ENCODE results near the gene FH. TPM values are rescaled to one million over a fixed set of nuclear protein-coding genes. Genes with fewer than 3 reads are reported as not detected.

The FH gene
- total and polyA plus RNA-seq, 8 donors = 49.8 to 60.6 (median 56.8) TPM

DNA sequence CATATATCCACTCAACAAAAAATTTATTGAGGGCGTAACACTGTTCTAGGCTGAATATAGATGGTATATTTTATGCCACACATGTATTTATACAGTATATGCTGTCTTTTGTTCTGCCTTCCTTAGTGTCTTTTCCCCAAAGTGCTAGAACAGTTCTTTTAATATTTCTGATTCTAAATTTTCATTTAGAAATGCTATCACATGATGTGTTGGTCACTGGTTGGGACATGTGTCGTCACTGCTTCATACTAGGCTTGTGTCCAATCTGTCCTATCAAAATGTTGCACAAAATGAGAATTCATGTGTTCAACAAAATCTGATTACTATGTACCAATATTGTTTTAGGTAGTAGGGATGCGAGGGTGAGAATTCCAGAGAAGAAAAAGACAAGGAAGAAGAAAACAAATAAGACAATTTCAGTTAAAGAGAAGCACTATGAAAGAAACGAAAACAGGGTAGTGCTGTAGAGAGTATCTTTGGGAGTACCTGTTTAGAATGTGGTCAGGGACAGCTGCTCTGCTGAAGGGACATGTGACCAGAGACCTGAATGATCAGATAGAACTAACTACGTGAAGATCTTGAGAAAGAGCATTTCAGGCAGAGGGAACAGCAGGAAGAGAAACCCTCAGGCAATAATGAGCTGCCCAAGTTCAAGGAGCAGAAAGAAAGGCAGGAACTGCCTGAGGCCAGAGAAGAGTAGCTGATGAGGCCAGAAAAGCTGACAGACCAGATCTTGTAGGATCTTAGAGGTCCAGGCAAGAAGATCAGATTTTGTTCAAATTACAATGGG lies 14.0 kb upstream of the FH start:
- intact Hi-C loops (cut with DNase I) = loop anchor here in 1 of 2 donors (10.0 kb wide), 2 partner anchors 91 to 291 kb away; no protein-coding TSS in a partner anchor
- H3K36me3 ChIP-seq = no peaks in the 10 kb centered on the region
- no peak for ATAC-seq
- H3K9me3 ChIP-seq = no peaks in the 10 kb centered on the region
- H3K4me3 ChIP-seq = peak overlapping the region in 1 of 2 donors; percentile 47
- DNase-seq = no peak
- H3K4me1 ChIP-seq = peaks cover 0 to 8% of the 10 kb centered on the region in 2 donors
- TF ChIP-seq, protein P1, sequence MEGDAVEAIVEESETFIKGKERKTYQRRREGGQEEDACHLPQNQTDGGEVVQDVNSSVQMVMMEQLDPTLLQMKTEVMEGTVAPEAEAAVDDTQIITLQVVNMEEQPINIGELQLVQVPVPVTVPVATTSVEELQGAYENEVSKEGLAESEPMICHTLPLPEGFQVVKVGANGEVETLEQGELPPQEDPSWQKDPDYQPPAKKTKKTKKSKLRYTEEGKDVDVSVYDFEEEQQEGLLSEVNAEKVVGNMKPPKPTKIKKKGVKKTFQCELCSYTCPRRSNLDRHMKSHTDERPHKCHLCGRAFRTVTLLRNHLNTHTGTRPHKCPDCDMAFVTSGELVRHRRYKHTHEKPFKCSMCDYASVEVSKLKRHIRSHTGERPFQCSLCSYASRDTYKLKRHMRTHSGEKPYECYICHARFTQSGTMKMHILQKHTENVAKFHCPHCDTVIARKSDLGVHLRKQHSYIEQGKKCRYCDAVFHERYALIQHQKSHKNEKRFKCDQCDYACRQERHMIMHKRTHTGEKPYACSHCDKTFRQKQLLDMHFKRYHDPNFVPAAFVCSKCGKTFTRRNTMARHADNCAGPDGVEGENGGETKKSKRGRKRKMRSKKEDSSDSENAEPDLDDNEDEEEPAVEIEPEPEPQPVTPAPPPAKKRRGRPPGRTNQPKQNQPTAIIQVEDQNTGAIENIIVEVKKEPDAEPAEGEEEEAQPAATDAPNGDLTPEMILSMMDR (IDR thresholded peaks at IDR 0.05) = no peak
- H3K27me3 ChIP-seq = no peaks in the 10 kb centered on the region
- peak overlapping the region; percentile 67 to 83 for H3K27ac ChIP-seq

DNA sequence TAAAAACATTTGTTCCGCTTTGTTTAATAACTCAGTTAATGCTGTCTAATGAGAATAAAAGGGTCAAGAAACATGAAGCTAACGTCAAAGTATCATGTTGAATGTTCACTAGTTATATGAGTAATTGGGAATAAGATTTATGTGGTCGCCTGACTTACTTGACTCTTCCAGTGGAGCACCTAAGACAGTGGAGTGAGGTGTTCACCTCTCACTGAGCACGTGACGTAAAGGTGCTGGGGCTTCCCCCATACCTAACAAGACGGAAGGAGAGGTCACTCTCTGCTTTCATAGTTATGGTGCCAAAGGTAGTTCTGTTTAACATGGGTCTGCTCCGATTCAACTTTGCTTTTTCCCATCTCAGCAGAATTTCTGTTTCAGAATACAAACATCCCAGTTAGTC lies 13.3 kb upstream of the FH start:
- intact Hi-C loops (cut with DNase I) = loop anchor here in 1 of 2 donors (10.0 kb wide), 2 partner anchors 92 to 292 kb away; no protein-coding TSS in a partner anchor
- Histone ChIP-seq H3K4me3 (peak overlapping the region in 1 of 2 donors; percentile 47), H3K9me3 (no peaks in the 10 kb centered on the region), H3K4me1 (peaks cover 0 to 8% of the 10 kb centered on the region in 2 donors), H3K27ac (peak overlapping the region; percentile 67 to 83), H3K27me3 (no peaks in the 10 kb centered on the region), H3K36me3 (no peaks in the 10 kb centered on the region)
- DNase-seq = no peak
- no peak for ATAC-seq
- TF ChIP-seq, protein P1 (IDR thresholded peaks at IDR 0.05) = no peak

DNA sequence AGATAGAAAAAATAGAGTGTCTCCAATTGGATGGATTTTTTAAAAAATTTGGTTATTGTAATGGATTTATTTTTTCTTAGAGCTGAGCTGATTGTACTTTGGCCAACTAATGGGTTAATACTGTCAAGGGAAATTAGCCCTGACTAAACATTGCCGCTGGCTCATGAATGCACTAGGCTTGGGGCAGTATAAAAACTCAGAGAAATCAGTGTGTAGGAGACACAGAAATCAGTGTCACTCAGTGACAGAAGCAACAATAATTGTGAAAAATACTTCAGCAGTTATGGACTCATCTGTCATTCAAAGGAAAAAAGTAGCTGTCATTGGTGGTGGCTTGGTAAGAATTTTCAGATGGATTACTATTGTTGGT lies 12.6 kb upstream of the FH start, which contains the start of gene KMO:
KMO (plus strand) TSS at position 217 of the 370 bp plus-strand sequence; CDS start at position 284, 67 bp downstream.
- intact Hi-C loops (cut with DNase I) = loop anchor here in 1 of 2 donors (10.0 kb wide), 2 partner anchors 93 to 293 kb away; no protein-coding TSS in a partner anchor

DNA sequence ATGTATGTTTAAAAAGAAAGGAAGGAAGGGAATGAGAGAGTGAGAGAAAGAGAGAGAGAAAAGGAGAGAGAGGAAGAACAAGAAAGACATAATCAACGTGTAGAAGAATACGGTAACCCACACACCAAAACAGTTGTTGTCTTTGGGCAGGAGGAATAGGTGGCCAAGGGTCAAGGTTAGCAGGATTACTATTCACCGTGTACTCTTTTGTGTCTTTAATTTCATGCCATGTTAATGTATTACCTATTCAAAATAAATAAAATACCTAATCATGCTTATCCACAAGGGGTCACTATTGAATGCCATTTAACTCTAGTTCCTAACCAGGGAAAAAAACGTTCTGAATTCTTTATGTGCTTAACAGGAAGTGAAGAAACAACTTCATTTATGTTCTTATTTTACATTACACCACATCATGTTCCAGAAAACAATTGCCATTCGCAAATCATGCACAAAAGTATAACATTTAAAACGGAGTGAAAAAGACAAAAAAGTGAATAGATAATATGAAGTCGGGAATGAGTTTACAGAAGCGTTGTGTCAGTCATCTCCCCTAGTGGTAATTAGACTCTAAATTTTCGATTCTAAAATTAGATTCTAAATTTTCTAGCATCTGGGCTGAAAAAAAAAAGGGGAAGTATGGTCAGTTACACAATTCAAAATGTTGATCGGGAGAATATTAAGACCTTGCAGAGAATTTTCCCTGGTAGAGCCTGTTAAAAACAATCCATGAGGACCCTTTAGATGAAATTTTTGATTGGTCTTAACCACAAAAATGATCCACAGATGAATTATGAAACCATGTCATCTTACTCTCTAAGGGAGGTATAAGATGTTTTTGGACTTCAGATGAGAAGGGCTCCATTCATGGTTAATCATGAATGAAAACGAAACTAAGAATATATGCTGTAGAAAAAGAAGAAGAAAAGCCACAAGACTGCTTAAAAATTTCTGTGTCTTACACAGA lies 11.9 kb upstream of the FH start:
- Histone ChIP-seq H3K4me3 (peak overlapping the region; percentile 38 to 47), H3K27me3 (no peaks in the 10 kb centered on the region), H3K27ac (peak overlapping the region; percentile 67 to 83), H3K9me3 (no peaks in the 10 kb centered on the region), H3K36me3 (no peaks in the 10 kb centered on the region), H3K4me1 (peaks cover 0 to 8% of the 10 kb centered on the region in 2 donors)
- intact Hi-C loops (cut with DNase I) = loop anchor here in 1 of 2 donors (10.0 kb wide), 2 partner anchors 93 to 293 kb away; no protein-coding TSS in a partner anchor
- TF ChIP-seq, protein P1 (IDR thresholded peaks at IDR 0.05) = peak; percentile 34 to 51
- ATAC-seq (peak; percentile 97), DNase-seq (peak in 2 of 4 donors; percentile 68 to 72)

More for the DNA sequence above, 12.6 kb upstream of the FH start, which contains the start of gene KMO:
- Histone ChIP-seq H3K27ac (peak within 1 kb of the TSS; percentile 67 to 83), H3K9me3 (no peaks in the 10 kb centered on the region), H3K4me1 (peaks cover 0 to 8% of the 10 kb centered on the region in 2 donors), H3K4me3 (peak within 1 kb of the TSS; percentile 38 to 47), H3K27me3 (no peaks in the 10 kb centered on the region), H3K36me3 (no peaks in the 10 kb centered on the region)
- TF ChIP-seq, protein P1 (IDR thresholded peaks at IDR 0.05) = no peak
- DNase-seq (peak in 1 of 4 donors; percentile 13), ATAC-seq (peak; percentile 62)
